HepG2 (cell line): ENCODE results near the gene TCAP. TPM values are rescaled to one million over a fixed set of nuclear protein-coding genes. Genes with fewer than 3 reads are reported as not detected.

Experiments used
- ARNT ChIP-seq: fragments of 450-650 bp; IDR thresholded peaks from 2 replicates; pipeline ENCODE4 v1.6.1; 2017
- CAMTA2 ChIP-seq: sonication (generic); formaldehyde crosslinking; IDR thresholded peaks from 2 replicates; pipeline ENCODE4 v1.4.0; 2020; ENCODE audit warnings: mild to moderate bottlenecking, missing genetic modification reagents, borderline replicate concordance
- CBFB ChIP-seq: sonication (generic); formaldehyde crosslinking; IDR thresholded peaks from 2 replicates; pipeline ENCODE4 v1.4.0; 2020; ENCODE audit warnings: missing genetic modification reagents
- CREM ChIP-seq, 2 experiments: sonication (generic) in 1 of 2; formaldehyde crosslinking in 1 of 2; IDR thresholded peaks; 2 replicates each; pipeline versions ENCODE4 v1.4.0 to v1.6.1; 2016 to 2020; ENCODE audit warnings: antibody characterized with exemption in 1 of 2, mild to moderate bottlenecking in 1 of 2, missing genetic modification reagents in 1 of 2
- FOXO1 ChIP-seq: sonication (generic); formaldehyde crosslinking; IDR thresholded peaks from 2 replicates; pipeline ENCODE4 v1.4.0; 2020; ENCODE audit warnings: missing genetic modification reagents
- KAT7 ChIP-seq: IDR thresholded peaks from 2 replicates; pipeline ENCODE4 v1.6.1; 2018; ENCODE audit warnings: borderline replicate concordance, missing compliant biosample characterization
- KLF9 ChIP-seq: IDR thresholded peaks from 2 replicates; pipeline ENCODE4 v1.6.1; 2016; ENCODE audit warnings: low read depth
- NCOR1 ChIP-seq: fragments of 200-600 bp; sonication (generic); IDR thresholded peaks from 2 replicates; pipeline ENCODE4 v1.7.0; 2017; ENCODE audit warnings: antibody characterized with exemption, low read length, borderline replicate concordance
- NFYC ChIP-seq: IDR thresholded peaks from 2 replicates; pipeline ENCODE4 v1.6.1; 2016; ENCODE audit warnings: missing genetic modification reagents, missing compliant biosample characterization
- NR2F6 ChIP-seq, 2 experiments: IDR thresholded peaks; 2 replicates each; pipeline ENCODE4 v1.6.1; 2016; ENCODE audit warnings: antibody characterized with exemption in 1 of 2, mild to moderate bottlenecking in 1 of 2
- SIN3A ChIP-seq: IDR thresholded peaks from 2 replicates; pipeline ENCODE4 v1.6.1; 2011; ENCODE audit warnings: low read depth, mild to moderate bottlenecking, control low read depth, low read length, borderline replicate concordance
- SMARCC2 ChIP-seq: fragments of 450-650 bp; IDR thresholded peaks from 2 replicates; pipeline ENCODE4 v1.6.1; 2017; ENCODE audit warnings: antibody characterized with exemption, mild to moderate bottlenecking
- TBL1XR1 ChIP-seq: fragments of 150-350 bp; IDR thresholded peaks from 2 replicates; pipeline ENCODE4 v1.6.1; 2014; ENCODE audit warnings: borderline replicate concordance, low read length; ENCODE audit not compliant: partially characterized antibody
- THAP11 ChIP-seq: IDR thresholded peaks from 2 replicates; pipeline ENCODE4 v1.6.1; 2016; ENCODE audit warnings: missing biosample characterization, missing genetic modification reagents
- ZBTB21 ChIP-seq: sonication (generic); formaldehyde crosslinking; IDR thresholded peaks from 2 replicates; pipeline ENCODE4 v1.4.0; 2020; ENCODE audit warnings: missing genetic modification reagents
- ZBTB7B ChIP-seq: sonication (generic); formaldehyde crosslinking; IDR thresholded peaks from 2 replicates; pipeline ENCODE4 v1.4.0; 2020; ENCODE audit warnings: missing genetic modification reagents
- ZEB1 ChIP-seq: IDR thresholded peaks from 2 replicates; pipeline ENCODE4 v1.6.1; 2012; ENCODE audit warnings: mild to moderate bottlenecking, low read depth, inconsistent platforms; ENCODE audit not compliant: insufficient replicate concordance
- ZFY ChIP-seq: sonication (generic); formaldehyde crosslinking; IDR thresholded peaks from 2 replicates; pipeline ENCODE4 v1.4.0; 2020; ENCODE audit warnings: missing genetic modification reagents
- ZNF33B ChIP-seq: sonication (generic); formaldehyde crosslinking; IDR thresholded peaks from 2 replicates; pipeline ENCODE4 v1.5.1; 2020; ENCODE audit warnings: mild to moderate bottlenecking, missing genetic modification reagents
- ZNF451 ChIP-seq: sonication (generic); formaldehyde crosslinking; IDR thresholded peaks from 2 replicates; pipeline ENCODE4 v1.5.0; 2020; ENCODE audit warnings: mild to moderate bottlenecking, missing genetic modification reagents
- ZNF589 ChIP-seq: sonication (generic); formaldehyde crosslinking; conservative IDR thresholded peaks from 2 replicates; pipeline ENCODE4 v1.8.0; 2022; ENCODE audit warnings: mild to moderate bottlenecking, moderate library complexity, missing genetic modification reagents
- ZNF644 ChIP-seq: IDR thresholded peaks from 2 replicates; pipeline ENCODE4 v1.6.1; 2016; ENCODE audit warnings: low read depth
- ZNF713 ChIP-seq: sonication (generic); formaldehyde crosslinking; IDR thresholded peaks from 2 replicates; pipeline ENCODE4 v1.4.0; 2020; ENCODE audit warnings: mild to moderate bottlenecking, missing genetic modification reagents
- polyA plus RNA-seq, 8 experiments: library from polyadenylated mRNA; depleted of rRNA in 3 of 8; stranded (reverse) in 7 of 8; unstranded in 1 of 8; fragments of >200 nt; fragmentation: Illumina TruSeq in 4 of 8; extraction: Trizol in 4 of 8; gene quantifications; 2 replicates each; pipeline versions ENCODE4 v1.2.1 to v1.2.3, GENCODE V29; 2011 to 2016; ENCODE audit warnings: low read depth in 4 of 8, missing spikeins in 1 of 8, mixed read lengths in 1 of 8; ENCODE audit not compliant: insufficient read depth in 1 of 8
- total RNA-seq, 5 experiments: library from RNA; depleted of rRNA; stranded (reverse); fragments of >200 nt; fragmentation: Illumina TruSeq; extraction: Trizol; gene quantifications; 2 replicates each; pipeline ENCODE4 v1.2.3, GENCODE V29; 2016; ENCODE audit warnings: low read depth in 1 of 5
- TF ChIP-seq, protein P1 (sequence below): sonication (generic); formaldehyde crosslinking; IDR thresholded peaks from 2 replicates; pipeline ENCODE4 v1.5.1; 2020; ENCODE audit warnings: mild to moderate bottlenecking, missing genetic modification reagents
- TF ChIP-seq, protein P2 (sequence below): sonication (generic); formaldehyde crosslinking; IDR thresholded peaks from 2 replicates; pipeline ENCODE4 v1.4.0; 2020; ENCODE audit warnings: missing genetic modification reagents
- TF ChIP-seq, protein P3 (sequence below): sonication (generic); formaldehyde crosslinking; IDR thresholded peaks from 2 replicates; pipeline ENCODE4 v1.5.1; 2020; ENCODE audit warnings: missing genetic modification reagents, mild to moderate bottlenecking, borderline replicate concordance

TCAP gene
- total and polyA plus RNA-seq, 2 of the 13 experiments (the other 11 are each of a cell fraction or from before 2014, with no cell fraction given): 0.24 to 0.65 TPM

DNA sequence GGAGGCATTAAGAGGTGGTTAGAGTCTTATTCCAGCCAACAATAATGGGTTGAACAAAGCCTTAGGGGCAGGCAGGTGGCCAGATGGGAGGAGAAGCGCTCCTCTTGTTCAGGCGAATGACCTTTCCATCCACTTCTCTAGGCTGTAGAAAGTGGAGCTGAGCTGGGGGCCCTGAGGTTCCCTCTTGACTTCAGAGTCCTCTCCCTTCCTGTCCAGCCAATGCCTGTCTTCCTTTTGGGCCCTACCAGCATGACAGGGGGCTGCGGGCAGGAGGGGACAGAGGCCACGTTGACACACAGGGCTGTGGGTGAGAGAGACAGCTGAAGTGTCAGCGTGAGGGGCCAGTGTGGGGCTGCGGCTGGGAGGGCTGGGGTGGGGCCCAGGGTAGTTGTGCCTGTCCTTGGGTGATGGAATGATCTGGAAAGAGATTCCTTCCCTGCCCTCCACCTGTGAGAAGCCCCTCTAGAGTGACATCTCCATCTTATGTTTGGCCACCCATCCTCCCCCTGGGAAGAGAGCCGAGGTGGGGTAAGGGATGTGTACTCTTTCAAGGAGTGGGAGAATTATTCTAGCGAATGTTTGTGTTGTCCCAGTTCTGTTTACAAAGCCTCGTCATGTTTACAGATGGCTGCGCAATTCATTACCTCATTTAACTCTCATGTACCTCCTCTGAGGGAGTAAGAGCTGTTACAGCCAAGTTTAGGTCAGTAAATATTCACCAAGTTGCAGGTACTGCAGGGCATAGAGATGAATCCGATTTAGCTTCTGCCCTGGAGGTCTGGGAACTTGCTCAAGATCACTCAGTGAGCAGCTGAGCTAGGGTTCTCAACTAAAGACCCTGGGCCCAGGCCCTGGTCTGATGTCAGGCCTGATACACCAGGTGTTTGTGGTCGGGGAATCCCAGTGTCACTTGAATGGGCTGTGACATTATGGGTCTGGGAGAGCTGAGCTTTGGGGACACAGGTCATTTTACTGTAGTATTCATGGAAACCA lies 38.0 kb downstream of the TCAP start (continued):
- TF ChIP-seq ZNF589 (CRISPR knock-in tag): no peak
- peak; percentile 75; the same call in 1 of the 2 replicates for TF ChIP-seq ZBTB21
- peak; percentile 90 for TF ChIP-seq SIN3A
- TF ChIP-seq TBL1XR1: peak; percentile 71
- no peak for TF ChIP-seq KAT7
- TF ChIP-seq NCOR1: no peak
- TF ChIP-seq ZNF33B (CRISPR knock-in tag): peak; percentile 50
- TF ChIP-seq, protein P1, sequence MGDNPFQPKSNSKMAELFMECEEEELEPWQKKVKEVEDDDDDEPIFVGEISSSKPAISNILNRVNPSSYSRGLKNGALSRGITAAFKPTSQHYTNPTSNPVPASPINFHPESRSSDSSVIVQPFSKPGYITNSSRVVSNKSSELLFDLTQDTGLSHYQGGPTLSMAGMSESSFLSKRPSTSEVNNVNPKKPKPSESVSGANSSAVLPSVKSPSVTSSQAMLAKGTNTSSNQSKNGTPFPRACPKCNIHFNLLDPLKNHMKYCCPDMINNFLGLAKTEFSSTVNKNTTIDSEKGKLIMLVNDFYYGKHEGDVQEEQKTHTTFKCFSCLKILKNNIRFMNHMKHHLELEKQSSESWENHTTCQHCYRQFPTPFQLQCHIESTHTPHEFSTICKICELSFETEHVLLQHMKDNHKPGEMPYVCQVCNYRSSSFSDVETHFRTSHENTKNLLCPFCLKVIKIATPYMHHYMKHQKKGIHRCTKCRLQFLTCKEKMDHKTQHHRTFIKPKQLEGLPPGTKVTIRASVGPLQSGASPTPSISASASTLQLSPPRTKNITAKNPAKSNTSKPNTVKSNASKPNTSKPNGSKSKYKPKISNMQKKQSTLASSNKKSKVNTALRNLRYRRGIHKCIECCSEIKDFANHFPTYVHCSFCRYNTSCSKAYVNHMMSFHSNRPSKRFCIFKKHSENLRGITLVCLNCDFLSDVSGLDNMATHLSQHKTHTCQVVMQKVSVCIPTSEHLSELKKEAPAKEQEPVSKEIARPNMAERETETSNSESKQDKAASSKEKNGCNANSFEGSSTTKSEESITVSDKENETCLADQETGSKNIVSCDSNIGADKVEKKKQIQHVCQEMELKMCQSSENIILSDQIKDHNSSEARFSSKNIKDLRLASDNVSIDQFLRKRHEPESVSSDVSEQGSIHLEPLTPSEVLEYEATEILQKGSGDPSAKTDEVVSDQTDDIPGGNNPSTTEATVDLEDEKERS: peak; percentile 75
- no peak for TF ChIP-seq ZEB1
- no peak for TF ChIP-seq KLF9 (CRISPR knock-in tag)
- no peak; the same call in 1 of the 2 replicates for TF ChIP-seq ZNF451
- no peak for TF ChIP-seq ARNT
- peak; percentile 63; the same call in 1 of the 2 replicates for TF ChIP-seq NR2F6 (IDR thresholded peaks at IDR 0.05)
- peak; percentile 8; the same call in 1 of the 2 replicates for TF ChIP-seq NR2F6 (CRISPR knock-in tag; IDR thresholded peaks at IDR 0.05)
- TF ChIP-seq ZNF713: no peak
- TF ChIP-seq SMARCC2: no peak
- peak; percentile 54; the same call in 1 of the 2 replicates for TF ChIP-seq NFYC (CRISPR knock-in tag)
- peak; percentile 42; the same call in 1 of the 2 replicates for TF ChIP-seq FOXO1
- peak; percentile 87; the same call in 1 of the 2 replicates for TF ChIP-seq ZBTB7B (CRISPR knock-in tag)
- TF ChIP-seq, protein P2, sequence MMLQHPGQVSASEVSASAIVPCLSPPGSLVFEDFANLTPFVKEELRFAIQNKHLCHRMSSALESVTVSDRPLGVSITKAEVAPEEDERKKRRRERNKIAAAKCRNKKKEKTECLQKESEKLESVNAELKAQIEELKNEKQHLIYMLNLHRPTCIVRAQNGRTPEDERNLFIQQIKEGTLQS (CRISPR knock-in tag): no peak
- peak; percentile 65; the same call in 1 of the 2 replicates for TF ChIP-seq THAP11
- TF ChIP-seq, protein P3, sequence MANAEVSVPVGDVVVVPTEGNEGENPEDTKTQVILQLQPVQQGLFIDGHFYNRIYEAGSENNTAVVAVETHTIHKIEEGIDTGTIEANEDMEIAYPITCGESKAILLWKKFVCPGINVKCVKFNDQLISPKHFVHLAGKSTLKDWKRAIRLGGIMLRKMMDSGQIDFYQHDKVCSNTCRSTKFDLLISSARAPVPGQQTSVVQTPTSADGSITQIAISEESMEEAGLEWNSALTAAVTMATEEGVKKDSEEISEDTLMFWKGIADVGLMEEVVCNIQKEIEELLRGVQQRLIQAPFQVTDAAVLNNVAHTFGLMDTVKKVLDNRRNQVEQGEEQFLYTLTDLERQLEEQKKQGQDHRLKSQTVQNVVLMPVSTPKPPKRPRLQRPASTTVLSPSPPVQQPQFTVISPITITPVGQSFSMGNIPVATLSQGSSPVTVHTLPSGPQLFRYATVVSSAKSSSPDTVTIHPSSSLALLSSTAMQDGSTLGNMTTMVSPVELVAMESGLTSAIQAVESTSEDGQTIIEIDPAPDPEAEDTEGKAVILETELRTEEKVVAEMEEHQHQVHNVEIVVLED: peak; percentile 54; the same call in 1 of the 2 replicates
- 0 out of 2 replicates have a peak, but pooled peaks have one; percentile 32 for TF ChIP-seq ZNF644 (CRISPR knock-in tag)
- TF ChIP-seq CAMTA2 (CRISPR knock-in tag): no peak
- TF ChIP-seq CREM (IDR thresholded peaks at IDR 0.05): peak; percentile 84
- no peak for TF ChIP-seq CREM (CRISPR knock-in tag; IDR thresholded peaks at IDR 0.05)
- TF ChIP-seq ZFY (CRISPR knock-in tag): peak; percentile 38; the same call in 1 of the 2 replicates
- TF ChIP-seq CBFB (CRISPR knock-in tag): 0 out of 2 replicates have a peak, but pooled peaks have one; percentile 34
